ENCODE data around the gene COMMD6.

DNA sequence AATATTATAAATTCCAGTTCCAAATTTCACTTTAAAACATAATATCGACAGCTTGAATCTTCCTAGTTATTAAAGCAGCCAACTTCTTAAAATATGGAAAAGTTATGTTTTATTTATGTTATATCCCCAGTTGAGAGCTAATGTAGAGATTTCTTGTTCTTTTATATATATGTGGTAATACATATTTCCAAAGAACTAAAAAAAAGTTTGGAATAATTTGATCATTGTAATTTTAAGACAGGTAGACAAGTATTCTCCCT is 54.9 kb downstream of the COMMD6 start:
- TF ChIP-seq CTCF (conservative IDR thresholded peaks at IDR 0.05 in 1 of 2, IDR thresholded peaks at IDR 0.05 in 1 of 2; ENCODE audit: low read depth in 1 of 2, low read length in 2 of 2) (no peak), EZH2 (IDR thresholded peaks at IDR 0.05; ENCODE audit: low read length, missing control alignments) (no peak)
